Activated B cell treated with CpG ODN at 0.5 μM for 24 hours (primary cell): ENCODE results near the gene TLR8. TPM values are rescaled to one million over a fixed set of nuclear protein-coding genes. Genes with fewer than 3 reads are reported as not detected.

Source experiments
- ATAC-seq: fragments of 200-7000 bp; cut with Tn5 transposase; one replicate; pipeline ENCODE4 v1.10.0; 2021; ENCODE audit warnings: low read depth, mild to moderate bottlenecking, moderate library complexity
- CTCF ChIA-PET: fragments of 350-600 bp; sonication (Branson Sonifier 250); formaldehyde crosslinking; loops from one replicate; lab custom pipeline; 2021; ENCODE audit warnings: antibody characterized with exemption; lab: Charles Lee
- POLR2A ChIA-PET: fragments of 350-600 bp; sonication (Branson Sonifier 250); formaldehyde crosslinking; loops from one replicate; lab custom pipeline; 2021; ENCODE audit warnings: antibody characterized with exemption; lab: Charles Lee
- DNase-seq: peaks from one replicate; pipeline ENCODE4 v3.0.0; 2022
- H3K27ac Mint-ChIP-seq: one replicate; pipeline ENCODE4 v1.8.0; 2020; ENCODE audit warnings: mixed read lengths
- H3K27me3 Mint-ChIP-seq: one replicate; pipeline ENCODE4 v1.8.0; 2021; ENCODE audit warnings: mixed read lengths
- H3K36me3 Mint-ChIP-seq: one replicate; pipeline ENCODE4 v1.8.0; 2021; ENCODE audit warnings: low read depth, mixed read lengths
- H3K4me1 Mint-ChIP-seq: one replicate; pipeline ENCODE4 v1.8.0; 2021; ENCODE audit warnings: mixed read lengths
- H3K4me3 Mint-ChIP-seq: one replicate; pipeline ENCODE4 v1.8.0; 2020; ENCODE audit warnings: mild to moderate bottlenecking, mixed read lengths
- H3K9me3 Mint-ChIP-seq: one replicate; pipeline ENCODE4 v1.8.0; 2020; ENCODE audit warnings: mixed read lengths
- intact Hi-C: fragments of 100-400 bp; cut with micrococcal nuclease; formaldehyde crosslinking; loops from one replicate; pipeline ENCODE4 v1.15.1; 2024
- total RNA-seq: library from RNA; stranded (reverse); gene quantifications from 2 replicates; pipeline ENCODE4 v1.2.3, GENCODE V29; 2022
- TF ChIP-seq, protein P1 (sequence below): fragments of 200-600 bp; IDR thresholded peaks from one replicate; pipeline ENCODE4 v1.8.0; 2022; ENCODE audit warnings: antibody characterized with exemption, mild to moderate bottlenecking

Gene TLR8
- total RNA-seq, 1 donor from 2014 or later: 0.22 TPM

DNA sequence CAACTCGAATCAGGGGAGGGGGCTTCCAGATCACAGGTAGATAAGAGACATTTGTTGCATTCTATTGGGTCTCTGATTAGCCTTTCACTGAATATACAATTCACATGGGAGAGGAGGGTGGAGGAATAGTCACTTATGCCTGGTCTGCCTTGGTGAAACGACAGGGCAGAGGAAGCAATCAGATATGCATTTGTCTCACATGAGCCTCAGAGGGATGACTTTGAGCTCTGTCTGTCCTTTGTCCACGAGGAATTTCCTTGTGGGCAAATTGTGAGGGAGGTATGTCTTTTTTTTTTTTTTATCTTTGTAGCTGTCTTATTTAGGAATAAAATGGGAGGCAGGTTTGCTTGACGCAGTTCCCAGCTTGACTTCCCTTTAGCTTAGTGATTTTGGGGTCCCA lies 40.0 kb downstream of the TLR8 start:
- Mint-ChIP-seq H3K4me3 (peak overlapping the region; percentile 62), H3K4me1 (peaks cover 53% of the 10 kb centered on the region), H3K27me3 (no peaks in the 10 kb centered on the region)

DNA sequence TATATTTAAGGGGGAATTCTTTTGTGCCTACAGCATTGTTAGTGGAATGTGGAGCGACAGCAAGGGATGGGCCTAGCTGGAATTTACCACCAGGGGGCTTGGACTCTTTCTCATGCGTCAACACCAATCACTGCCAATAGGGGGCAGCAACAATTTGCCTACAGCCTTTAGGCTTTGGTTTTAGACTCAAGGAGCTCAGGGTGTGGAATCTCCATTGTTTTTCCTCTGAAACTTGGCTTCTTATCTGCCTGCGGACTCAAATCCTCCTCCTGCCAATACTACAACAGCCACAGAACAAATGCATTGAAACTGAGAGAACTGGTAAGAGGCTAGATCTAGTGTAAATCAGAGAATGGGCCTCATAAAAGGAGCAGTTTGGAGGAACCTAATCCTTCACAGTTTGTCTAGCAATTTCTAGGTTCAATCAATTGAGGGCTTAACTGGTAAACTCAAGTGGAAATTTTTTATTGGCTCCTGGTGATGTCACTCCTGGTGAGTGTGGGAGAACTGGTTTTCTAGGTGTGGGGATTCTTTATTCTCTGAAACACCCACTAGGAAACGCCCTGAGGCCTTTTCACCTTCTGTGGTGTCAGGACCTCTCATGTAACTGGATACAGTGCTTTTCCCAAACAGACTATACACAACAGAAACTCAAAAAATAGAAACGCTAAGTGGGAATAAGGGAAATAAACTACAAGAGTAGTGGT lies 40.6 kb downstream of the TLR8 start:
- intact Hi-C loops: loop anchor here (1.0 to 5.0 kb wide), 5 partner anchors 145 to 700 kb away; no protein-coding TSS in a partner anchor
- no peaks in the 10 kb centered on the region for H3K36me3 Mint-ChIP-seq
- ATAC-seq (peak; percentile 19), DNase-seq (peak; percentile 47)
- peaks cover 58% of the 10 kb centered on the region for H3K4me1 Mint-ChIP-seq
- H3K9me3 Mint-ChIP-seq: no peaks in the 10 kb centered on the region
- TF ChIP-seq, protein P1, sequence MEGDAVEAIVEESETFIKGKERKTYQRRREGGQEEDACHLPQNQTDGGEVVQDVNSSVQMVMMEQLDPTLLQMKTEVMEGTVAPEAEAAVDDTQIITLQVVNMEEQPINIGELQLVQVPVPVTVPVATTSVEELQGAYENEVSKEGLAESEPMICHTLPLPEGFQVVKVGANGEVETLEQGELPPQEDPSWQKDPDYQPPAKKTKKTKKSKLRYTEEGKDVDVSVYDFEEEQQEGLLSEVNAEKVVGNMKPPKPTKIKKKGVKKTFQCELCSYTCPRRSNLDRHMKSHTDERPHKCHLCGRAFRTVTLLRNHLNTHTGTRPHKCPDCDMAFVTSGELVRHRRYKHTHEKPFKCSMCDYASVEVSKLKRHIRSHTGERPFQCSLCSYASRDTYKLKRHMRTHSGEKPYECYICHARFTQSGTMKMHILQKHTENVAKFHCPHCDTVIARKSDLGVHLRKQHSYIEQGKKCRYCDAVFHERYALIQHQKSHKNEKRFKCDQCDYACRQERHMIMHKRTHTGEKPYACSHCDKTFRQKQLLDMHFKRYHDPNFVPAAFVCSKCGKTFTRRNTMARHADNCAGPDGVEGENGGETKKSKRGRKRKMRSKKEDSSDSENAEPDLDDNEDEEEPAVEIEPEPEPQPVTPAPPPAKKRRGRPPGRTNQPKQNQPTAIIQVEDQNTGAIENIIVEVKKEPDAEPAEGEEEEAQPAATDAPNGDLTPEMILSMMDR: no peak
- peak overlapping the region; percentile 62 for H3K4me3 Mint-ChIP-seq
- H3K27ac Mint-ChIP-seq: peak overlapping the region; percentile 92
- no peaks in the 10 kb centered on the region for H3K27me3 Mint-ChIP-seq
- POLR2A ChIA-PET: interaction anchor here (0.5 to 14.8 kb wide), 15 partner anchors 10 to 541 kb away, joined by 3 to 931 read pairs (median 6); partner anchors contain the start of gene TMSB4X
- CTCF ChIA-PET: interaction anchor here (0.6 to 6.8 kb wide), 45 partner anchors 9 to 699 kb away, joined by 3 to 142 read pairs (median 5); partner anchors contain the start of gene TMSB4X

More for the DNA sequence above, 40.0 kb downstream of the TLR8 start:
- TF ChIP-seq, protein P1: no peak
- intact Hi-C loops: loop anchor here (5.0 kb wide), 2 partner anchors 471 to 701 kb away; no protein-coding TSS in a partner anchor
- ATAC-seq (no peak), DNase-seq (no peak)
- H3K9me3 Mint-ChIP-seq: no peaks in the 10 kb centered on the region
- H3K27ac Mint-ChIP-seq: peak overlapping the region; percentile 92
- POLR2A ChIA-PET: interaction anchor here (0.6 to 14.8 kb wide), 14 partner anchors 10 to 542 kb away, joined by 3 to 931 read pairs (median 8); partner anchors contain the start of gene TMSB4X
- CTCF ChIA-PET: interaction anchor here (0.6 to 6.8 kb wide), 43 partner anchors 10 to 700 kb away, joined by 3 to 142 read pairs (median 5); partner anchors contain the start of gene TMSB4X
- no peaks in the 10 kb centered on the region for H3K36me3 Mint-ChIP-seq

DNA sequence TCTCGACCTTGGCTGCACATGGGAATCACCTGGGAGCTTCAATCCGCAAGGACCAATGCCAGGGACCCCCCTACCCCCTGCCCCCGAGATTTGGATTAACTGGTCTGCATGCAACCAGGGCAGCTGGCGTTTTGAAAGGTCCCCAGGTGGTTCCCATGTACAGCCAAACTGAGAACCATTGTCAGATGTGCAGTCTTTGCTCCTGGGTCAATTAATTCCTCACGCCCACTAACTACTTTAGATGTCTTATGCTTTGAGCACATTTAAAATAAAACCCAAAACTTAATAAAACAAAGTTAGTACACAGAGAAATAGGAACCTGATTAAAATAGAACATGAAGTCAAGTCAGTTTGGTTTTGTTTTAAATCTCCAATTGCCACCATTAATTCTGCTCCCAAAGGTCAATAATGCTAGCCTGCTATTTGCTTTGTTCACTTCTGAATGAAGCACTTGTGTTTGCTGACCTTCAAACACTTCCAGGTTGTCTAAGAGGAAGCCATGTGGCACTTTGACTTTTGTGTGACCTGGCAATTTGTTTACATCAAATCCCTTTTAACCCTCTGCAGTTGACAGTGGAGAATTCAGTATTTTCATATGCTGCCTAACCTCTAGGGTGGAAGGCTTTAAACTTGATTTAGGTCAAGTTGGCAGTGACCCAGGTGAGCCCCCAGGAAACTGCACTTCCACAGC lies 41.3 kb downstream of the TLR8 start:
- no peaks in the 10 kb centered on the region for H3K27me3 Mint-ChIP-seq
- TF ChIP-seq, protein P1: no peak
- ChIA-PET CTCF (interaction anchor here (0.6 to 6.8 kb wide), 13 partner anchors 10 to 541 kb away, joined by 3 to 142 read pairs (median 13); partner anchors contain the start of gene TMSB4X), POLR2A (interaction anchor here (1.2 to 14.8 kb wide), 7 partner anchors 28 to 540 kb away, joined by 3 to 931 read pairs (median 21); partner anchors contain the start of gene TMSB4X)
- intact Hi-C loops: loop anchor here (1.0 to 5.0 kb wide), 5 partner anchors 145 to 700 kb away; no protein-coding TSS in a partner anchor
- H3K36me3 Mint-ChIP-seq: no peaks in the 10 kb centered on the region
- DNase-seq: no peak
- peak overlapping the region; percentile 92 for H3K27ac Mint-ChIP-seq
- H3K4me3 Mint-ChIP-seq: peak overlapping the region; percentile 24
- no peaks in the 10 kb centered on the region for H3K9me3 Mint-ChIP-seq
- peaks cover 63% of the 10 kb centered on the region for H3K4me1 Mint-ChIP-seq
- no peak for ATAC-seq

DNA sequence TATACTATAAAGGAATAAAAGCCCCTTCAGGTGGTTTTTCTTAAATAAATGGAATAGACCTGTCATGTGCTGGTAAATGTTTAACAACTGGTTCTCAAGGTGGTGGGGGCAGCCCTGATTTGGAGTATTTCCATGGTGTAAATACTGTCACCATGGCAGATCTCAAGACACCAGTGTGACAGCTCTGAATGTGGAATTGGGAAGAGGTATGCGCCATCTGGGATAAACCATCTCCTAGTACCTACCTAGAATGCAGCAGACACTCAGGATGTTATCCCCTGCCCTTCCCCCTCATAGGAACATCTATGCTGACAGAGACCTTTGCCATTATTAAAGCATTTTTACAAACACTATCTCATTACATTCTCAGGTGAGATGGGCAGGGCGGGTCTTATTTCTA lies 42.1 kb downstream of the TLR8 start:
- no peaks in the 10 kb centered on the region for H3K27me3 Mint-ChIP-seq
- ChIA-PET POLR2A (interaction anchor here (0.9 to 14.8 kb wide), 7 partner anchors 27 to 540 kb away, joined by 3 to 931 read pairs (median 40); partner anchors contain the start of gene TMSB4X), CTCF (interaction anchor here (0.6 to 6.8 kb wide), 7 partner anchors 9 to 539 kb away, joined by 3 to 142 read pairs (median 19); partner anchors contain the start of gene TMSB4X)
- H3K4me3 Mint-ChIP-seq: no peak overlapping the region
- ATAC-seq: no peak
- TF ChIP-seq, protein P1: no peak
- peaks cover 71% of the 10 kb centered on the region for H3K4me1 Mint-ChIP-seq
- intact Hi-C loops: loop anchor here (5.0 kb wide), 2 partner anchors 469 to 699 kb away; no protein-coding TSS in a partner anchor
- no peak for DNase-seq
- no peaks in the 10 kb centered on the region for H3K36me3 Mint-ChIP-seq
- no peaks in the 10 kb centered on the region for H3K9me3 Mint-ChIP-seq
- H3K27ac Mint-ChIP-seq: peak overlapping the region; percentile 96
